CD14-positive monocyte (primary cell): ENCODE results near the gene MYO5B. TPM values are rescaled to one million over a fixed set of nuclear protein-coding genes. Genes with fewer than 3 reads are reported as not detected.

Experiments
- DNase-seq, 3 donors: peaks; one replicate each; pipeline ENCODE4 v3.0.0-alpha.2; 2011 to 2022
- H2AFZ ChIP-seq: 2 replicates; pipeline ENCODE4 v1.6.0; 2012; ENCODE audit warnings: mild to moderate bottlenecking, low read depth, low read length, inconsistent platforms; ENCODE audit not compliant: insufficient read depth, poor library complexity, severe bottlenecking
- H3K27ac ChIP-seq, 2 donors: 1 replicate in 1 of 2; 2 replicates in 1 of 2; pipeline ENCODE4 v1.5.1; 2012 to 2013; ENCODE audit warnings: low read length in 2 of 2, control low read depth in 1 of 2, inconsistent platforms in 1 of 2, low read depth in 1 of 2, mild to moderate bottlenecking in 1 of 2
- H3K27me3 ChIP-seq, 2 donors: one replicate each; pipeline versions ENCODE4 v1.6.0 to v1.6.1; 2011 to 2013; ENCODE audit warnings: low read length in 2 of 2; ENCODE audit not compliant: control insufficient read depth in 2 of 2, insufficient read depth in 2 of 2
- H3K36me3 ChIP-seq, 2 donors: replicated peaks in 1 of 2; 1 replicate in 1 of 2; 2 replicates in 1 of 2; pipeline versions ENCODE4 v1.5.1 to v1.6.1; 2012 to 2013; ENCODE audit warnings: low read length in 2 of 2, control low read depth in 1 of 2, inconsistent platforms in 1 of 2, mild to moderate bottlenecking in 1 of 2; ENCODE audit not compliant: insufficient read depth in 2 of 2, control insufficient read depth in 1 of 2
- H3K4me1 ChIP-seq, 2 donors: 1 replicate in 1 of 2; 2 replicates in 1 of 2; pipeline versions ENCODE4 v1.5.1 to v1.6.1; 2012 to 2013; ENCODE audit warnings: low read length in 2 of 2, control low read depth in 1 of 2, inconsistent platforms in 1 of 2, mild to moderate bottlenecking in 1 of 2, moderate library complexity in 1 of 2; ENCODE audit not compliant: insufficient read depth in 2 of 2, control insufficient read depth in 1 of 2
- H3K4me2 ChIP-seq: replicated peaks from 2 replicates; pipeline ENCODE3; 2012; ENCODE audit warnings: low read length, moderate library complexity, mild to moderate bottlenecking; ENCODE audit not compliant: poor library complexity, severe bottlenecking; ENCODE audit errors: extremely low read depth
- H3K4me3 ChIP-seq, 3 experiments: fragments of 200-600 bp in 1 of 3; sonication (generic) in 1 of 3; replicated peaks in 1 of 3; 1 replicate in 2 of 3; 2 replicates in 1 of 3; pipeline ENCODE4 v1.5.1; 2011 to 2013; ENCODE audit warnings: low read length in 3 of 3, mild to moderate bottlenecking in 3 of 3, control low read depth in 2 of 3, low read depth in 2 of 3, inconsistent platforms in 1 of 3, moderate library complexity in 1 of 3
- H3K79me2 ChIP-seq: 2 replicates; pipeline ENCODE4 v1.6.0; 2012; ENCODE audit warnings: mild to moderate bottlenecking, control low read depth, inconsistent platforms, low read length, moderate library complexity; ENCODE audit not compliant: insufficient read depth
- H3K9ac ChIP-seq: 2 replicates; pipeline ENCODE4 v1.6.0; 2017; ENCODE audit warnings: low read length, mild to moderate bottlenecking; ENCODE audit not compliant: insufficient read depth, poor library complexity, severe bottlenecking
- H3K9me3 ChIP-seq, 2 donors: replicated peaks in 1 of 2; 1 replicate in 1 of 2; 2 replicates in 1 of 2; pipeline versions ENCODE4 v1.5.1 to v1.6.1; 2012 to 2013; ENCODE audit warnings: low read length in 2 of 2, control low read depth in 1 of 2; ENCODE audit not compliant: control insufficient read depth in 1 of 2, insufficient read depth in 1 of 2
- H4K20me1 ChIP-seq: 2 replicates; pipeline ENCODE4 v1.6.0; 2012; ENCODE audit warnings: mild to moderate bottlenecking, low read length, control low read depth, moderate library complexity; ENCODE audit not compliant: insufficient read depth
- H3K27ac Mint-ChIP-seq, 7 donors: one replicate each; pipeline ENCODE4 v1.8.0; 2020; ENCODE audit warnings: mild to moderate bottlenecking in 7 of 7, mixed read lengths in 7 of 7, moderate library complexity in 6 of 7, inconsistent platforms in 2 of 7
- H3K27me3 Mint-ChIP-seq, 3 donors: one replicate each; pipeline ENCODE4 v1.8.0; 2021 to 2022; ENCODE audit warnings: low read depth in 3 of 3, mild to moderate bottlenecking in 3 of 3, mixed read lengths in 3 of 3, moderate library complexity in 3 of 3, inconsistent platforms in 1 of 3
- H3K36me3 Mint-ChIP-seq, 2 donors: one replicate each; pipeline ENCODE4 v1.8.0; 2020; ENCODE audit warnings: mixed read lengths in 2 of 2, inconsistent platforms in 1 of 2, mild to moderate bottlenecking in 1 of 2
- H3K4me1 Mint-ChIP-seq: one replicate; pipeline ENCODE4 v1.8.0; 2020; ENCODE audit warnings: mild to moderate bottlenecking, mixed read lengths
- H3K4me3 Mint-ChIP-seq, 2 donors: one replicate each; pipeline ENCODE4 v1.8.0; 2020; ENCODE audit warnings: mild to moderate bottlenecking in 2 of 2, mixed read lengths in 2 of 2, moderate library complexity in 1 of 2
- H3K9me3 Mint-ChIP-seq, 7 donors: one replicate each; pipeline ENCODE4 v1.8.0; 2020 to 2022; ENCODE audit warnings: mixed read lengths in 7 of 7, mild to moderate bottlenecking in 6 of 7, moderate library complexity in 6 of 7, inconsistent platforms in 2 of 7
- CTCF ChIP-seq: fragments of 200-600 bp; IDR thresholded peaks from one replicate; pipeline ENCODE4 v1.8.0; 2022; ENCODE audit warnings: antibody characterized with exemption, mild to moderate bottlenecking
- WGBS: methylation state at CpG from one replicate; pipeline ENCODE4 v1.1.5; 2013; ENCODE audit warnings: missing lambda C conversion rate; ENCODE audit not compliant: insufficient coverage; 5-methylcytosine and 5-hydroxymethylcytosine counted together
- intact Hi-C, 2 donors: fragments of 100-400 bp; cut with micrococcal nuclease; formaldehyde crosslinking; loops; one replicate each; pipeline versions ENCODE4 v1.15.0 to v1.15.1; 2023
- polyA plus RNA-seq, 3 donors: library from polyadenylated mRNA; depleted of rRNA in 1 of 3; unstranded in 2 of 3; stranded (reverse) in 1 of 3; fragments of 300-500 nt in 2 of 3; fragments of >200 nt in 1 of 3; fragmentation: Illumina TruSeq in 2 of 3; gene quantifications; 1 replicate in 2 of 3; 2 replicates in 1 of 3; pipeline ENCODE4 v1.2.3, GENCODE V29; 2012 to 2021

The MYO5B gene
- polyA plus RNA-seq, 3 donors, result 0.04 TPM; not detected in 2

DNA sequence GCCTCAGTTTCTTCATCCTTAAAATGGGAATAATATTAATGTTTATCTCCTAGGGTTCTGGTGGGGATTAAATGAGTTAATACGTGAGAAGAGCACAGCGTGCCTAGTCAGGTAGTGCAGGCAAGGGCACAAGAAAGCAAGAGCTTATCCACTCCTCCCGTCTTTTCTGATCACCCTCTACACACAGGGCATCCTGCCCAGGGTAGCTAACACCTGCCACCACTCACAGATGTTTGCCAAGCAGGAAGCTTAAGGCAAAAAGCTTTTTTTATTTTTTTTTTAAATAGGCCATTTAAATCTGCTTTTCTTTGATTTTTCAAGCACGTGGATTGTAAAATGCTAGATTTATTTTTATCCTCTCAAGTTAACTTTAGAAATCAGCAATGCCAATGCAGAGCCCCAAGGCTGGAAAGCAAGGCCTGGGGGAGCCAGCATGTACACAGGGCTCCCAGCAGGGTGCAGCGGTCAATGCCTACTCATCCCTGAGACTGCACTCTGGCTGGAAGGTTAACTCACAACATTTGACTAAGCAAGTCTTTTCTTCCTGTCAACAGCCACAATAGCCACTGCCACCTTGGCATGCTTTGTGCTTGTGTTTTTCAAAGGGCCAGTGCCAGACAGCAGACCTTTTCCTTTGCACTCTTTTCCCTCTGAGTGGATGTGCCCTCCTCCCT, 295.2 kb downstream of the MYO5B start:
- H3K27me3 Mint-ChIP-seq, result peaks cover 0 to 2% (median 0%) of the 10 kb centered on the region in 3 donors
- H3K79me2 ChIP-seq, result no peaks in the 10 kb centered on the region
- H3K4me1 Mint-ChIP-seq, result no peaks in the 10 kb centered on the region
- H3K4me3 Mint-ChIP-seq, result no peak overlapping the region
- no peak overlapping the region for H3K27ac Mint-ChIP-seq
- intact Hi-C loops, result no loop called here
- H3K27ac ChIP-seq, result no peak overlapping the region
- H3K4me2 ChIP-seq, result no peak overlapping the region
- no peak for DNase-seq
- H4K20me1 ChIP-seq, result no peaks in the 10 kb centered on the region
- H3K4me1 ChIP-seq, result no peaks in the 10 kb centered on the region
- no peak overlapping the region for H2AFZ ChIP-seq
- H3K27me3 ChIP-seq, result no peaks in the 10 kb centered on the region
- no peak overlapping the region for H3K4me3 ChIP-seq
- no peaks in the 10 kb centered on the region for H3K9me3 ChIP-seq
- H3K36me3 Mint-ChIP-seq, result no peaks in the 10 kb centered on the region
- H3K36me3 ChIP-seq, result no peaks in the 10 kb centered on the region
- no peak for TF ChIP-seq CTCF
- peaks cover 0 to 6% (median 0%) of the 10 kb centered on the region in 7 donors for H3K9me3 Mint-ChIP-seq
- 67% methylated on average over 1 of the region's 5 CpGs for WGBS
- no peak overlapping the region for H3K9ac ChIP-seq

GRCh38 chr18:49898421-49898820, 296.5 kb downstream of the MYO5B start:
- Mint-ChIP-seq H3K4me1 (no peaks in the 10 kb centered on the region), H3K27ac (no peak overlapping the region)

More at GRCh38 chr18:49898421-49898820, 296.5 kb downstream of the MYO5B start:
- H3K9ac ChIP-seq, result no peak overlapping the region
- Mint-ChIP-seq H3K9me3 (peaks cover 0 to 6% (median 0%) of the 10 kb centered on the region in 7 donors), H3K27me3 (no peaks in the 10 kb centered on the region), H3K36me3 (no peaks in the 10 kb centered on the region), H3K4me3 (no peak overlapping the region)
- no peaks in the 10 kb centered on the region for H3K36me3 ChIP-seq
- no peak overlapping the region for H3K4me3 ChIP-seq
- H3K27ac ChIP-seq, result no peak overlapping the region
- no peak for TF ChIP-seq CTCF
- intact Hi-C loops, result no loop called here
- no peaks in the 10 kb centered on the region for H3K79me2 ChIP-seq
- no peak overlapping the region for H3K4me2 ChIP-seq
- DNase-seq, result no peak
- H3K9me3 ChIP-seq, result no peaks in the 10 kb centered on the region
- no peaks in the 10 kb centered on the region for H3K4me1 ChIP-seq
- H2AFZ ChIP-seq, result no peak overlapping the region
- H4K20me1 ChIP-seq, result no peaks in the 10 kb centered on the region
- no CpG with 5 or more reads among the region's 7 CpGs for WGBS
- H3K27me3 ChIP-seq, result no peaks in the 10 kb centered on the region
